Upper lobe of left lung (tissue), 4 donors: ENCODE results near the gene CDH22.

ENCODE experiments used
- CTCF ChIP-seq, 6 experiments: fragments of 450-650 bp in 4 of 6; fragments of 200-600 bp in 2 of 6; sonication (generic) in 2 of 6; IDR thresholded peaks; one replicate each; pipeline ENCODE4 v1.5.1; 2016 to 2019; ENCODE audit warnings: antibody characterized with exemption in 6 of 6
- EP300 ChIP-seq, 4 donors: sonication (generic); formaldehyde crosslinking; IDR thresholded peaks; one replicate each; pipeline ENCODE4 v1.5.1; 2017; ENCODE audit warnings: antibody characterized with exemption in 4 of 4, control low read depth in 2 of 4
- POLR2A ChIP-seq, 4 donors: fragments of 450-650 bp; IDR thresholded peaks; one replicate each; pipeline ENCODE4 v1.5.1; 2016 to 2017; ENCODE audit warnings: antibody characterized with exemption in 4 of 4, mild to moderate bottlenecking in 2 of 4
- POLR2AphosphoS5 ChIP-seq, 2 donors: sonication (generic); formaldehyde crosslinking; IDR thresholded peaks; one replicate each; pipeline ENCODE4 v1.5.1; 2017; ENCODE audit warnings: antibody characterized with exemption in 2 of 2

- no peak for TF ChIP-seq POLR2A (IDR thresholded peaks at IDR 0.05)
- TF ChIP-seq CTCF (IDR thresholded peaks at IDR 0.05): no peak
- TF ChIP-seq EP300 (IDR thresholded peaks at IDR 0.05): no peak
- TF ChIP-seq POLR2AphosphoS5 (IDR thresholded peaks at IDR 0.05): no peak
Measured at GRCh38 chr20:46249671-46250070, 58.6 kb downstream of the CDH22 start.
